ENCODE measurements around the gene EBF4. TPM values are rescaled to one million over a fixed set of nuclear protein-coding genes. Genes with fewer than 3 reads are reported as not detected.

The EBF4 gene
- total and polyA plus RNA-seq, 10 of the 15 experiments (the other 5 are each of a cell fraction or from before 2014, with no cell fraction given): 0.13 TPM; not detected in 9

DNA sequence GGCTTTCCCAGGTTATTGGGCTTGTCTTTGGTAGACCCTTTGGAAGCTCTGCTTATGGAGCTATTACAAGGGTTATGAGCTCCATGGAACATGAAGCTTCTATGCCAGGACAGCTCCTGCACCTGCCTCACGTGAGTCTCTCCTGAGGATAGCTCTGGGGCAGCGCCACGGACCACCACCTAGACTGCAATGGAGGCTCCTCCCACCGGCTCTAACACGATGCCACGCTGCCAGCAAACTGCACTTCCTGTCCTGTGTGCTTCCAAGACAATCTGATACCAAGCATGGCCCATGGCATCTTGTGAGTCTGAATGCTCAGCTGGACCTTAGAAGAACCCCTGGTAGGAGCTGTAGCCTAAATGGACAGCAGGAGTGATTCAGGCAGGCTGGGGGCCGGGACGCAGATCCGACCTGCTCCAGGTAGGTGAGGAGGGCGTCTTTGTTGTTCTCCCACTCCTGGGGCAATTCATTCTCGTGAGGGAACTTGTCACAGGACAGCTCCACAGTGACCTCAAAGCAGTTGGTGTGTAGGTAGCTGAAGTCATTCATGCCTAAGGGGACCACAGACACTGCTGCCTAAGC, 102.4 kb downstream of the EBF4 start (continued):
- TF ChIP-seq ZBTB33 (IDR thresholded peaks at IDR 0.05) (no peak), RAD21 (IDR thresholded peaks at IDR 0.05; ENCODE audit: insufficient read depth, low read depth, low read length) (no peak)

DNA sequence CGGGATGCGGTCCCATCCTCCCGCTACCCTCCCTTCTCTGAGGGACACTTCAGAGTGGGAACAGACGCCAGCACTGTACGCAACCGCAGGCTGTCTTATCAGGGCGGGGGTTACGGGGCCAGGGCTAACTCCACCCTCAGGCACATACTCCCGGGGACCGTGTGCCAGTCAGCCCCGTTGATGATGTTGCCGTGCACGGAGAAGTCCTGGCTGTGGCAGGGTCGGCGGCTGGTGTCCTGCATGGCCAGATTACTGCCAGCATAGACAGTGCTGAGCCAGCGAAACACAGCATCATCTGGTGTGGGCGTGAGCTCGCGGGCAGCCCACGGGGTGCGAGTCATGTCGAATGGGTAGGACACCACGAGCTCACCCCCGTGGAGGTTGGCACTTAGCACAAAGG, 102.9 kb downstream of the EBF4 start:
- in situ Hi-C loops (cut with MboI): no loop called here
- Histone ChIP-seq H3K9me3 (replicated peaks; ENCODE audit: control insufficient read depth, insufficient read depth, low read length) (no peaks in the 10 kb centered on the region), H3K4me3 (no peak overlapping the region), H3K27me3 (replicated peaks in 1 of 2; ENCODE audit: control insufficient read depth in 2 of 2, insufficient read depth in 2 of 2, low read length in 1 of 2) (peaks cover 3 to 13% of the 10 kb centered on the region in 2 experiments; a peak in 3 of 4 replicates), H3K4me2 (ENCODE audit: control insufficient read depth, insufficient read depth) (no peak overlapping the region), H4K20me1 (ENCODE audit: control insufficient read depth, insufficient read depth) (no peaks in the 10 kb centered on the region), H3K36me3 (ENCODE audit: control insufficient read depth in 2 of 2, insufficient read depth in 2 of 2, low read length in 1 of 2) (no peaks in the 10 kb centered on the region), H3K27ac (ENCODE audit: control insufficient read depth, insufficient read depth) (no peak overlapping the region), H3K4me1 (ENCODE audit: control insufficient read depth, insufficient read depth, low read length) (no peaks in the 10 kb centered on the region), H3K9ac (ENCODE audit: control insufficient read depth, insufficient read depth, low read length) (no peak overlapping the region), H3K79me2 (ENCODE audit: control insufficient read depth, insufficient read depth, low read length) (no peaks in the 10 kb centered on the region), H2AFZ (ENCODE audit: control insufficient read depth, low read depth, low read length) (no peak overlapping the region)
- SMC1A ChIA-PET (ENCODE audit: uncharacterized antibody, unreplicated experiment): no interaction called here
- 57% methylated on average over 24 of the region's 24 CpGs for WGBS (ENCODE audit: insufficient coverage, insufficient replicate concordance, low lambda C conversion rate, missing lambda C conversion rate)
- POLR2A ChIA-PET: interaction anchor here (0.5 kb wide), 1 partner anchor 97 kb away, joined by 4 read pairs; no protein-coding TSS in a partner anchor
- no TSS peak for BruUV-seq (replicated peaks)
- CTCF ChIA-PET: no interaction called here
- RAD21 ChIA-PET (ENCODE audit: unreplicated experiment): no interaction called here
- DNase-seq (ENCODE audit: low read depth, low spot score) (no peak), ATAC-seq (no peak), FAIRE-seq (no peak)
- TF ChIP-seq ZBTB4 (CRISPR knock-in tag; IDR thresholded peaks at IDR 0.05) (no peak), ZBTB33 (IDR thresholded peaks at IDR 0.05) (no peak), SUZ12 (IDR thresholded peaks at IDR 0.05; ENCODE audit: unreplicated experiment) (no peak), HDGF (IDR thresholded peaks at IDR 0.05) (no peak), USF1 (IDR thresholded peaks at IDR 0.05; ENCODE audit: borderline replicate concordance, extremely low read length, insufficient read depth, low read depth, low read length) (no peak)
- intact Hi-C loops (cut with micrococcal nuclease; ENCODE audit: unreplicated experiment): no loop called here

Measured in GM12878 (cell line).